Measurements from ENCODE around the gene EMP1.

The EMP1 gene

DNA sequence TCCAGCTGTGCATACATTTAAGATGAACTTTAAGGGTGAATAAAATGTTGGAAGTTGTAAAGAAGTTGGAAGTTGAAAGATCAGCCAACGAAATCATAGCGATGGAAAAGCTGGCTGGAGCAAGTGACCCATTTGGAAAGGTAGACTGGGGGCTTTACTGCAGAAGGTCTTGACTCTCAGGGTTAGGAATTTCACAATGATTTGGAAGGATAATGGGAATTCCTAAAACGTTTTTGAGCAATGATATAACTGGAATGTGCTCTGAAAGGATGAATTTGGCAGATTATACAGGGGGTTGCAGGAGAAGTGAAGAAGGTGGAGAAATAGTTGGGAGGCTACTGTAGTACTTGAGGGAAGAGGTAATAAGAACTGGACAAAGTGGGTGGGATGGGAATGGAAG lies 27.4 kb downstream of the EMP1 start:
- DNase-seq, result no peak

DNA sequence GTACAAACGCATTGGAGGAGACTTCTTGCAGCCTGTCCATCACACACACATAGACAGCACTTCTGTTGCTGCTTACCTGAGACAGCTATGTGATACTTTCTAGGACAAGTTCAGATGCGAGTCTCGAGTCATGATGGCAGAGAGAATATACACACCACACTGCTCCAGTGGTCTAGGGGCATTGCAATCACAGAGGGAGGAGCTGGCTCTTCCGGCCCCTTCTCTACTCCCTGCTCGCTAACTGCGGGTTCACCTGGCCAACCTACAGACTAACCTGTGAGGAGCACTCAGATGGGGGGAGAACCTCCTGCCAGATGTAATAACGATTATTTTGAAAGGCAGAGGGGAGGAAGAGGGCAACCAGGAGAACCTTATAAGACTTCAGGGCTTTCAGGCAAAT lies 30.7 kb downstream of the EMP1 start:
- DNase-seq, result no peak

DNA sequence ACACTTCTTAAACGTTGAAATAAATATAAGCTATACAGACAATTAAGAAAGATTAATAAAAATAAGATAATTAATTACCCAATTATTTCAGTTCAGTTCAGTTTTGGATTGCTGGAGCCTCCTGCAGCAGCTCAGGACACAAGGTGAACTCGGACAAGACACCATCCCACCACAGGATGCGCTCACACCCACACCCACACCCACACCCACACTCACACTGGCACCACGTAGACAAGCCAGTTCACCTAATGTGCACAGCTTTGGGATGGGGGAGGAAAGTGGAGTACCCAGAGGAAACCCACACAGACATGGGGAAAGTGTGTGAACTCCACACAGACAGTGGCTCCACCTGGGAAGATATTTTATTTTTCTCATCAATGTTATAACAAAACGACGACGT lies 32.1 kb downstream of the EMP1 start:
- no peak for DNase-seq

DNA sequence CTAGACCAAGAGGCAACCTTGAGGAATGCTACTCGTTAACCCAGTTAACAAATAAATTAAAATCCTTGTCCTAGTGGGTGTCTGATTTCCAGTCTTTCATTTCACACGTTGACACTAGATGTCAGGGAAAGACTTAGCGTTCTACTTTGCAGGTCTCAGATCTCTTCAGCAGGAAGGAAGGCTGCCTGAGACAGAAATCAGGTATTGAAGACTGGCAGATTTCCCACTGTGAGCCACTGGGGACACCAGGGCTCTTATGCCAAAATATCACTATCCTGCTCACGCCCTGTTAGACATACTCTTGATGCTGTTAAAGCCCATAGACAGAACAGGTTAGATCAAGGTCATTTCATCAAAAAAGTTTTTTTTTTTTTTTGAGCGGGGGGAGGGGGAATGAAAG lies 33.0 kb downstream of the EMP1 start:
- no peak for DNase-seq

DNA sequence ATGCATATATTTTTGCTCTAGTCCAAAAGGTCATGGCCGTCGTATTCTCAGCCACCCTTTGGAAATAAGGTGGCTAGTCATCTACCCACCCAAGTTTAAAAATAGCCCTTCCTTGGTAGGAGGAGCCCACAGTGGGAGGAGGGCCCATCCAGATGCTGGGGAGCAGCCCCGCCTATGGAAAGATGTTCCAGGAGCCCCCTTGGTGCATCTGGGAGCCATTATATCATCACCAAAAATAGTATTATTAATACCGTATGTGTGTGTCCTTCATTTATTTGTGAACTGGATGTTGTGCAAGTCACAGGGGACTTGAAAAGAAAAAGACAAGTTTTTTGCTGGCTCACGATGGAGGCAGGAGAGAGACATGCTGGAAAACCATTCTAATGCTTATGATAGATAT lies 34.0 kb downstream of the EMP1 start:
- no peak for DNase-seq

DNA sequence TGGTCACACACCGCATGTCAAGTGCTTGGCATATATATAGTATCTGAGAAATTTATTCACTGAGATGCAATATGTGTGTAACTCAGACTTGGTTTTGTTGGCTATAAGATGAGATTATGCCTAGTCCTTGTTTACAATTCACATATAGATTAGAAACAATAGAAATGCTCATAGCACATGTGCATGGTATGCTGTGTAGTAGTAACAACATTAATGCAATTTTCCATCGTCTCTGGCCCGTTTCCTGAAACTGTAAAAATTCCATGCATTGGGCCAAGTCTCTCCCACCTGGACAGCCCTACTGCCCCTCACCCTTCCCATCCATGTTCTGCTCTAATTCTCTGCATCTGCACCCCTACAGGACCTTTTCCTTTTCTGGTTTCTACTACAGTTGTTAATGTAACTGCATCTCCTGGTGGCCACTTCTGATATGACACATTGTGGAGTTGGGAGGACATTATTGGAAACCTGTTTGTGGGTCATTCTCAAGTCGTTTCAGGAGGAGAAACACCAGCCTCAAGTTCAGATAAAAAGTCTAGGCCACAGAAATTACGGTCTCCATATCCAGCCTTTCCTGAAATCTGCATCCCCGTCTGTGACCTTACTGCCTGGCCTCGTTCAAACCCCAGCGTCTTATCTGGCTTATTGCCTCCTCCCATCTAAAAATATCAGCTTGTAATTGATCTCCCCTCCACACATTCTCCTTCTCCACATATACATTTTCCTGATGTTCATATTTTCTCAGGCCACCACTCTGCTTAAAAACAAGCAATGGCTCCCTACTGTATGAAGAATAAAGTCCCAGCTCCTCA lies 37.5 kb downstream of the EMP1 start:
- peak in 3 of 6 experiments; percentile 5 to 29 (median 12) for DNase-seq

DNA sequence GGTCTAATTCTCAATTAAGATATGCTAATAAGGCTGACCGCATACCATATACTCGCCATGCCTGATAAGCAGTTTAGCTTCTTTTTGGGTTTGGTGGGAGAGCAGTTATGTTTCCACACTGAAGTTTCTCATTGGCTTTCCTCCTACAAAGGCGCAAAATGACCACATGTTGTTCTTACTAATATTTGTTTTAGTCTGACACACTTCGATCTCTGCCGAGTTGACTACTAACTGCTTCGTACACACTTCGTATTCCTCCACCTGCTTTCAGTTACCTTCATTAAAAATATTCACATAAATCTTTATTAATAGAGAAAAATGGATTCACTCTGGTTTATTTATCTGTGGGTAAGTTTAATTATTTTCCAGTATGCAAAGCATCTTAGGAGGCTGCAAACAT lies 41.7 kb downstream of the EMP1 start:
- DNase-seq, result no peak

DNA sequence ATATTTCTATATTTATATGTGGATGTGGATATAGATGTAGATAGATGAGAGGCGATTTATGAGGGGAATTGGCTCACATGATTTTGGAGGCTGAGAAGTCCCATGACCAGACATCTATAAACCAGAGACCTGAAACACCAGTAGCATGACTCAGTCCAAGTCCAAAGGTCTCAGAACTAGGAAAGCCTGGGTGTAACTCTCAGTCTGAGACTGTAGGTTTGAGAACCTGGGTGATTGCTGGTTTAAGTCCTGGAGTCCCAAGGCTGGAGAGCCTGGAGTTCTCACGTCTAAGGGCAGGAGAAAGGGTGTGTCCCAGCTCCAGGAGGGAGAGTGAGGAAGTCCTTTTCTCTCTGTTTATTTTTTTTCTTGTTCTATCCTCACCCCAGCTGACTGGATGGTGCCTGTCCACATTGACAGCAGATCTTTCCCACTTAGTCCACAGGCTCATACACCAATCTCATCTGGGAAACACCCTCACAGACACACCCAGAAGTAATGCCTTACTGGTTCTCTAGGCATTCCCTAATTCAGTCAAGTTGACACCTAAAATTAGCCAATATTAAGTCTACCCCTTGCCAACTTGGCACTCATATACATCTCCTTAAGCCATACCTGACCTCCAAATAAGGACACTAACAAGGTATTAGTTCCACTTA lies 45.4 kb downstream of the EMP1 start:
- DNase-seq, result no peak

DNA sequence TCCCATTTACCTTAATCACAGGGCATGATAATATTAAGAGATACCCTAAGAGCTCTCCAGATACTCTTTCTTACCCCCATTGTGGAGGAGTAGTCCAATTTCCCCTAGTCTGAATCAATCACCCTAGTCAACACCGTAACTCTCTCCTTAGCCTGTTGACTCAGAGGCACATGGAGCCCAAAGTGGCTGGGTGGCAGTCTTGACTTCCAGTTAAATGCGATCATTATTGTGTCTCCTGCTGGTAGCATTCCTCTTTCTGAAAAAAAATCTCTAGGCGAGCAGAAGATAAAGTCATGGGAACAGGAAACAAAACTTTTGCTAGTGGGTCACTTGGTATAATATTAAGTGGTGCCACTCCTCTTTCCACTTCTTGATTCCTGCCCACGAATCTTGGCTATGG lies 46.4 kb downstream of the EMP1 start:
- no peak for DNase-seq

DNA sequence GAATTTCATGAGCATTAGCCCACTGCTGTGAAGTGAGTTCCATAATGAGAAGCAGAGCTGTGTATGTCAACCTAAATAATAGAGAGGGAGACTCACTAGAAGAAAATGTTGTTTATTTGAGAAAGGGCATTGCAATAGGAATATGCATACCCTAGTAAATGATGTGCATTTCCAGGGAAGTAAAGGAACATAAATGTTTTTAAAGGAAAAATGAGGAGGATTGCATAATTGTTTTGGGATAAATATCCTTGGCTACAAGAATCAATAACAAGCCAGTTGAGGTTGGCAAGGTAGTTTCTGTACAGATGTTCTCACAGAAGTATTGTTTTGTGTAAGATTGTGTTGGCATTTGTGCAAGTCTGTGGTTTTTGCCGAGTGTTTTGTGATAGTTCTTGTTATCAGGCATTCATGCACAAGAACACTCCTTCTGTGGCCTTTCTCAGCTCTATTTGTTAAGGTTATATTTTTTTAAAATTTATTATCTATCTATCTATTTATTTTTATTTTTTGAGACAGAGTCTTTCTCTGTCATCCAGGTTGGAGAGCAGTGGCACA lies 47.1 kb downstream of the EMP1 start:
- DNase-seq, result no peak

DNA sequence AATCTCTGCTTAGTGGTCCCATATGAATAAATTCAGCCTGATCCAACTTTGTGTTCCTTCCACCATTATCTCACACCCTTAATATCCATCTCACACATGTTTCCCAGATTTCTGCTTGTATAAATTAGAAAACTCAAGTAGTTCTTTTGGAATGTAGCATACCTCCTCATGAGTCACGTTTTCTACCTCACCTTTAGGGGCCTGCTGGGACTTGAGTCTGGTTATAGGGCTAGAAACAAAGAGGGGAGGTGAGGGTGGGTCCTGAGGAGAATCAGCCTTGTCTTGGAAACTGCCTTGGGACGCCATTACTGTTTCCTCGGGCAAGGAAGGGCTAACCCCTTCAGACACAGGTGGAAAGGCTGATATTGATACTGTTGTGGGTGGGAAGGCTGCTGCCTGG lies 51.1 kb downstream of the EMP1 start:
- DNase-seq, result no peak

DNA sequence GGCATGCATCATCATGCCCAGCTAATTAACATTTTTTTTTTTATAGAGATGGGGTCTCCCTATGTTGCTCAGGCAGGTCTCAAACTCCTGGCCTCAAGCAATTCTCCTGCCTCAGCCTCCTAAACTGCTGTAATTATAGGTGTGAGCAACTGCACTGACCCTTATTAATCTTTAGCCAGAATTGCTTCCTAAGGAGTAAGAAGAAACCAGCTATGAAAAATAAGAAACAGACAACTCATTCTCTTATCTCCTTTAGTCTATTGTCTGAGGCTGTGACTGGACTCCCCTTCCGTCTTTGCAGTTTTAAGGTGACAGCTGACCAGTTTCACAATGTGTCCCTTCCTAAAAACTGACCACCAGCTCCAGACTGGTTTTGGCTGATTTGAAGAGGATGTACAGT lies 52.4 kb downstream of the EMP1 start:
- DNase-seq, result no peak

DNA sequence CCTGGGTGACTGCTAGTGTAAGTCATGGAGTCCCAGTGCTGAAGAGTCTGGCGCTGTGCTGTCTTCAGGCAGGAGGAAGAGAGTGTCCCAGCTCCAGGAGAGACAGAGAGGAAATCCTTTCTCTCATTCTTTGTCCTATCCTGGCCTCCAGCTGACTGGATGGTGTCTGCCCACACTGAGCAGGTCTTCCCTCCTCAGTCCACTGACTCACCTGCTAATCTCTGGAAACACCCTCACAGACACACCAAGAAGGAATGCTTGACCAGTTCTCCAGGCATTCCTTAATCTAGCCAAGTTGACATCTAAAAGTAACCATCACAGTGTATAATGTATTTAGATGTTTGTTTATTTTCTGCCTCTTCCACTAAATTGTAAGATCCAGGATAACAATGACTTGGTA lies 53.9 kb downstream of the EMP1 start:
- DNase-seq, result no peak

DNA sequence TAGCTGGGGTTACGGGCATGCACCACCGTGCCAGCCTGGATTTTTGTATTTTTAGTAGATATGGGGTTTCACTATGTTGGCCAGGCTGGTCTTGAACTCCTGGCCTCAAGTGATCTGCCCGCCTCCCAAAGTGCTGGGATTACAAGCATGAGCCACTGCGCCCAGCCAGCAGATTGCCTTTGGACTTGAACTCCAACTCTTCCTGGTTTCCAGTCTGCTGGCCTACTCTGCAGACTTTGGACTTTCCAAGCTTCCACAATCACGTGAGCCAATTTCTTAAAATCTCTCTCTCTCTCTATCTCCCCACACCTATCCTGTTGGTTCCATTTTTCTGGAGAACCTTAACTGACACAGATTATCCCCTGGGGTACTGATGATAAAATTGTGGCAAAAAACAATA lies 55.0 kb downstream of the EMP1 start:
- DNase-seq, result no peak

DNA sequence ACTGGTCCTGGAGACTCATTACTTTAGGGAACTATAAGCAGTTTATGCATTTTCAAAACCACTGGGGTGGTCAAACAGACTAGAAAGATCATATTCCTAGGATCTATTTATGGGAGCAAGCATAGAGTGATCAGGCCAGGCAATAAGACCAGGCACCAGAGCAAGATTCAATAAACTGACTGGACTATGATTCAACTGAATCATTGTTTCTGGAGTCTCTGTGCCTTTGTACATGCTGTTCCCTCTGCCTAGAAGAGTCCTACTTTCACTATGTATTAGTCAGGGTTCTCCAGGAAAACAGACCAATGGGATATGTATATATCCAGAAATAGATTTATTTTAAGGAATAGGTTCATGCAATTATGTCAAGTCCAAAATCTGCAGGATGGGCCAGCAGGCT lies 55.5 kb downstream of the EMP1 start:
- DNase-seq, result no peak

DNA sequence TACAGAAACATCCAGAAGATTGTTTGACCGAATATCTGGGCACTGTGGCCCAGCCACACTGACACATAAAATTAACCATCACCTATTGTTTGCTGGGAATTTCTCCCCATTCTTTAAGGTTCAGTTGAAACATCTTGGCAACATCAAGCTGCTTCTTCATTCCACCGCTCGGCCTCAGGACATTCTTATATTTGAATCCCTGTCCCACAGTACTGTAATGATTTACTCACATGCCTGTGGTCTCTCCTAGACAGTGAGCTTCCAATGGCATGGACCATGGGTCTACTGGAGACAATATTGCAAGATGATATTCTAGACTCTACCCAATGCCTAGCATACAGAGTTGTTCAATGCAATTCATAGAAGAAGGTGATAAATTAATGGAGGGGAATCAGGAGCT lies 56.1 kb downstream of the EMP1 start:
- DNase-seq, result no peak

DNA sequence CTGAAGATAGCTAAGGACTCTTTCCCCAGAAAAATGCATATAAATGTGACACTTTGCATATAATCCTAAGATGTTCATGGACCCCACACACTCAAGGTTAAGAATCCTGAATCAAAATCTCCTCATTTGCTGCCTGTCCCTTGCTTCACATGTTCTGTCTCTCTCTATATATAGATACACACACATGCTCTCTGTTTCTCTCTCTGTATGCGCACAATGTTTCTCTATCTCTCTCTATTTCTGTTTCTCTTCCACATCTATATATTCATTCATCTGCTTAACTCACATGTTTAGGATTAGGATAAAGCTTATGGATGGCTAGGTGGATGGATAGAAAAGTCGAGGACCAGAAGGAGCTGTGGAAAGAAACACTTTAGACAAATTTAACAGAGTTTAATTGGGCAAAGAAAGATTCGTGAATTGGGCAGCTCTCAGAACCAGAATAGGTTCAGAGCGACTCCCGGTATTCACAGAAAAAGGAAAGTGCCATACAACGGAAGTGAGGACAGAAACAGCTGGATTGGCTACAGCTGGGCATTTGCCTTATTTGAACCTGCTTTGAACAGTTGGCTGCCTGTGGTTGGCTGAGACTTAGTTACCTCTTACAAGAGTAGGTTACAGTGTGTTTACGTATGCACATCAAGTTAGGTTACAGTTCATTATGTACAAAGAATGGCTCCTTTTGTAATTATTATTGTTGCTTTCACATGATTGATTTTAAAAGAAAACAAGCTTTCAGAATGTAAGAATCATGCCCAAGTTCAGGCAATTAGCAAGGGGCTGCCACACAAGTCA lies 57.6 kb downstream of the EMP1 start:
- DNase-seq, result no peak

DNA sequence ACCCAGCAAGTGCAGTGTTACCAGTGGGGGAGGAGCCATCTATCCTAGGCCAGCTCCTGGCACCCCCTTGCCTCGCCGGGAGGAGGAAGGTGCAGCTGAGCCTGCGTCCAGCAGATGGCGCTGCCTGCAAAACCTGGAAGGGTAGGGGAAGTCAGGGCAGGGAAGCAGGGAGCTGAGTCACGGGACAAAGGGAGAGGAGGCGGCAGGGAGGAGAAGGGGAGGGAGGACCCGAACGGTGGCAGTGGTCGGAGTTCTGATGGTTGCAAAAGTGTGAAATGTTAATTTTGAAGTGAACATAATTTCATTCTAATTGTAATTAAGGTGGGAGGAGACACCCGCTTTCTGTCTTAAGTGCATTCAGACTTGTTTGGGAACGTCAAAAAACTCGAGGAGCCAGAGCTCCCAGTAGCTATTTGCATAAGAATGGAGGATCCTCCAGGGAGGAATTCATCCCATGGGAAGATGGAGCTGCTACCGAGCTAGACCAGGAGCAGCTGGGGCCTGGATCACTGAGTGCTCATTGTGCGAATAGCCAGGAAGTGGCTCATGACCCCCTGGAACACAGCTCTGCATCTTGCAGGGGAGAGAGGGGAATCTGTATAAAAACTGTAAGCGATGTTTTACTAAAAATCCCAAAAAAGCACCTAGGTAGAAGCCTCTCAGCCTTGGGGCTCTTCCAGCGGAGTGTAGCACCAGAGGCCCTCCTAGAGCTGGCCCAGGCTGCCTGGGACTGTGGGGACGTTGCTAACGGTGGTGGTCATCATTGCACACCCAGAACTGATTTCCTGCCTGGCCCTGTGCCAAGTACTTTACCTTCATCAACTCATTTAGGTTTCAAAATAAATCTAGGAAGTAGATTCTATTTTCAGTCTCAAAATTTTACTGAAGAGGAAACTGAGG lies 59.5 kb downstream of the EMP1 start:
- peak; percentile 28 to 71 (median 60) for DNase-seq

DNA sequence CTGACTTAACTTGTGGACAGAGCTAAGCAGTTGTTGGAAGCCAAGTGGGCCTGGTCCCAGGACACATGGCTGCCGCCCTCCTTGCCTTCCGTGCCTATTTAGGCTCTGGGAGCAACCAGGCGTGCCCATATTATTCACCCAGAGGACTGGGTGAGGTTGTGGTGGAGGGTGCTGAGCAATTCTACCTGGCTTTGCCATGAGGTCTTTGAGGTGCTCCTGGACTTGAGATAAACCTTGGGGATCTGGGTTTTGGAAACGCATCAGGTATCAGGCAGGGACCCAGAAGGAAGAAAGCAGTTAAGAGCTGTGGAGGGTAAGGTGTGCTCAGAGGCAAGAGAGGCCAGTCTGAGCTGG lies 60.1 kb downstream of the EMP1 start:
- no peak for DNase-seq

DNA sequence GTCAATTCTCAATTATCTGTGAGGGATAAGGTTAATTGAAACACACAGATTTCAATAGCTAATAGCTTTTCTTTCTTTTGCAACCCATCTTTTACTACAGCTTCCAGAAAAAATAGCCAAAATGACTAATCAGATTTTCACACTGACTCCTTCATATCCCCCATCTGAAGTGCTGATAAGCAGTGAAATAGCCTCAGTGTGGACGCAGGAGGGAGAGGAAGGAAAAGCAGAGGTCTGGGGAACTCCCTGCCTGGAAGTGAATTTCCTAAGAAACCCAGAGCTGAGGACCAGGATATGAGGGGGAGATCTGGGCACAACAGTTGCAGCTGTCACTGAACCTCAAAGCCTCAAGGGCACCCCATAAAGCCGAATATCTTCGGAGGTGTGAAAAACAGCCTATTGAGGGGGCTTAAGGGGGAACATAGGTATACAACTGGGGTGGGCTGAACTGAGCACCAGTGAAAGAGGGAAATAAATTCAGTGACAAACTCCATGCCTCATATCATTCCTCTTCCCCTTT lies 60.9 kb downstream of the EMP1 start:
- no peak for DNase-seq

DNA sequence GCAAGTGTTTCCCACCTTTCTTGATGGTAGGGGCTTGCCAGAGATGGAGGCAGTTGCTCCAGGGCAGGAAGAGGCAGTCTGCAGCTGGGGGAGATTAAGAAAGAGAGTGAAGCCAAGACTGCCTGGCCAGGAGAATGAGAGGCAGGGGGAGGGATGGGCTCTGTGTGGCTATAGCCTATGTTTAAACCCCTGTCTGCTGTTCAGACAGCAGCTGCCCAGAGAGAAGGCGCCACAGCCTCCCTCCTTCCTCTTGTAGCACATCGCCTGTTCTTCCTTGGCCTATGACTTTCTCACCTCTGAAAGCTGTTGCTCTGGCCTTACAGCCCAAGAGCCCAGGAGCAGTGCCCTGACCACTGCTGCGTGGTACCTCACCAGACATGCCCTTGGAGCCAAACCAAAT lies 61.7 kb downstream of the EMP1 start:
- no peak for DNase-seq

DNA sequence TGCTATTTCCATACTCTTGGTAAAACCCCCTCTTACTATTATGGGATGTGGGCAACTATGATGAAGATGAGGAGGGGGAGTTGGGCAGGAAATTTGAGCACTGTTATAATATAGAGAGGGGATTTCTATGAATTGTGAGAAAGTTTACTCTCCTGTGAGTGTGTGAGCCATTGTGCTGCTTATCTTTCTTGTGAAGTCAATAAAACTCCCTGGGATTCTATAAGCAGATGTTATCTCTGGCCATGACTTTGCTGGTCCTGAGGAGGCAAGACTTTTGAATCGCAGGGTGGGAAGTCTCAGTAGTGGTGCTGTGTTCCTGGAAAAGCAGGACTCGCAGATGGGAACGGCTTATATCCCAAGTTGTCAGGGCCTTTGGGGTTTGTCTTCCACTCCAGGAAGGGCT lies 62.2 kb downstream of the EMP1 start:
- DNase-seq, result no peak

All from stimulated activated naive CD4-positive, alpha-beta T cell (primary cell).